WTC11 (cell line): Measurements from ENCODE around the gene LGI4. TPM values are rescaled to one million over a fixed set of nuclear protein-coding genes. Genes with fewer than 3 reads are reported as not detected.

Experiments used
- ATAC-seq: fragments of 200-7000 bp; cut with Tn5 transposase; 2 replicates; pipeline ENCODE4 v1.10.0; 2021; ENCODE audit warnings: mild to moderate bottlenecking, moderate library complexity
- CTCF ChIA-PET: fragments of 300-600 bp; sonication (Branson Sonifier 250); formaldehyde crosslinking; loops from one replicate; lab custom pipeline; 2021; ENCODE audit warnings: antibody characterized with exemption; lab: Charles Lee
- POLR2A ChIA-PET: fragments of 350-600 bp; sonication (Branson Sonifier 250); formaldehyde crosslinking; loops from one replicate; lab custom pipeline; 2021; ENCODE audit warnings: antibody characterized with exemption; lab: Charles Lee
- DNase-seq: peaks from one replicate; pipeline ENCODE4 v3.0.0; 2021; ENCODE audit warnings: low spot score
- H3K27ac Mint-ChIP-seq: 2 replicates; pipeline ENCODE4 v1.8.0; 2021; ENCODE audit warnings: mixed read lengths
- H3K27me3 Mint-ChIP-seq: 2 replicates; pipeline ENCODE4 v1.8.0; 2021; ENCODE audit warnings: low read depth, mild to moderate bottlenecking, moderate library complexity, mixed read lengths
- H3K36me3 Mint-ChIP-seq: 2 replicates; pipeline ENCODE4 v1.8.0; 2021; ENCODE audit warnings: mixed read lengths
- H3K4me1 Mint-ChIP-seq: 2 replicates; pipeline ENCODE4 v1.8.0; 2022; ENCODE audit warnings: mixed read lengths
- H3K4me3 Mint-ChIP-seq: 2 replicates; pipeline ENCODE4 v1.8.0; 2021; ENCODE audit warnings: mild to moderate bottlenecking, moderate library complexity, mixed read lengths
- H3K9me3 Mint-ChIP-seq: 2 replicates; pipeline ENCODE4 v1.8.0; 2021; ENCODE audit warnings: mixed read lengths
- CREB1 ChIP-seq: sonication (generic); formaldehyde crosslinking; IDR thresholded peaks from 2 replicates; pipeline ENCODE4 v1.8.0; 2023; ENCODE audit warnings: mild to moderate bottlenecking, missing genetic modification reagents
- FOXP1 ChIP-seq: sonication (generic); formaldehyde crosslinking; IDR thresholded peaks from 2 replicates; pipeline ENCODE4 v1.8.0; 2022; ENCODE audit warnings: missing genetic modification reagents, mild to moderate bottlenecking, moderate library complexity, borderline replicate concordance
- GTF2I ChIP-seq: fragments of 250-450 bp; sonication (Bioruptor Pico); conservative IDR thresholded peaks from 2 replicates; pipeline ENCODE4 v1.4.0; 2021; ENCODE audit warnings: mild to moderate bottlenecking
- HMGA2 ChIP-seq: fragments of 250-450 bp; sonication (Bioruptor Pico); IDR thresholded peaks from 2 replicates; pipeline ENCODE4 v1.4.0; 2021; ENCODE audit warnings: mild to moderate bottlenecking, moderate library complexity
- KAT7 ChIP-seq: sonication (generic); formaldehyde crosslinking; IDR thresholded peaks from 2 replicates; pipeline ENCODE4 v1.8.1; 2023; ENCODE audit warnings: missing genetic modification reagents, mild to moderate bottlenecking, borderline replicate concordance
- MYBL2 ChIP-seq: sonication (generic); formaldehyde crosslinking; IDR thresholded peaks from 2 replicates; pipeline ENCODE4 v1.8.1; 2023; ENCODE audit warnings: mild to moderate bottlenecking, moderate library complexity, missing genetic modification reagents
- NFATC4 ChIP-seq: fragments of 250-450 bp; sonication (Bioruptor Pico); IDR thresholded peaks from 2 replicates; pipeline ENCODE4 v1.9.0; 2021; ENCODE audit warnings: mild to moderate bottlenecking
- SMAD3 ChIP-seq: sonication (generic); formaldehyde crosslinking; IDR thresholded peaks from 2 replicates; pipeline ENCODE4 v1.8.0; 2022; ENCODE audit warnings: missing genetic modification reagents, mild to moderate bottlenecking, borderline replicate concordance
- ZNF232 ChIP-seq: sonication (generic); formaldehyde crosslinking; IDR thresholded peaks from 2 replicates; pipeline ENCODE4 v1.8.0; 2022; ENCODE audit warnings: mild to moderate bottlenecking, missing genetic modification reagents
- total RNA-seq: library from RNA; stranded (reverse); gene quantifications from 3 replicates; pipeline ENCODE4 v1.2.3, GENCODE V29; 2021
- TF ChIP-seq, protein P1 (sequence below): sonication (generic); formaldehyde crosslinking; IDR thresholded peaks from 2 replicates; pipeline ENCODE4 v1.8.0; 2022; ENCODE audit warnings: missing genetic modification reagents
- TF ChIP-seq, protein P2 (sequence below): sonication (generic); formaldehyde crosslinking; conservative IDR thresholded peaks from 2 replicates; pipeline ENCODE4 v1.8.1; 2022; ENCODE audit warnings: mild to moderate bottlenecking, missing genetic modification reagents
- TF ChIP-seq, protein P3 (sequence below): sonication (generic); formaldehyde crosslinking; IDR thresholded peaks from 2 replicates; pipeline ENCODE4 v1.8.0; 2022; ENCODE audit warnings: mild to moderate bottlenecking, missing genetic modification reagents
- TF ChIP-seq, protein P4 (sequence below): sonication (generic); formaldehyde crosslinking; IDR thresholded peaks from 2 replicates; pipeline ENCODE4 v1.8.1; 2022; ENCODE audit warnings: low read depth, missing genetic modification reagents, borderline replicate concordance
- TF ChIP-seq, protein P5 (sequence below): sonication (generic); formaldehyde crosslinking; IDR thresholded peaks from 2 replicates; pipeline ENCODE4 v1.8.0; 2022; ENCODE audit warnings: mild to moderate bottlenecking, missing genetic modification reagents
- TF ChIP-seq, protein P6 (sequence below): sonication (generic); formaldehyde crosslinking; IDR thresholded peaks from 2 replicates; pipeline ENCODE4 v1.8.1; 2023; ENCODE audit warnings: mild to moderate bottlenecking, missing genetic modification reagents
- TF ChIP-seq, protein P7 (sequence below): sonication (generic); formaldehyde crosslinking; IDR thresholded peaks from 2 replicates; pipeline ENCODE4 v1.8.1; 2022; ENCODE audit warnings: mild to moderate bottlenecking, missing genetic modification reagents, moderate library complexity, borderline replicate concordance
- TF ChIP-seq, protein P8 (sequence below): sonication (generic); formaldehyde crosslinking; IDR thresholded peaks from 2 replicates; pipeline ENCODE4 v1.8.0; 2022; ENCODE audit warnings: mild to moderate bottlenecking, missing genetic modification reagents

The LGI4 gene
- total RNA-seq, 1 experiment from 2014 or later: 14.2 TPM

DNA sequence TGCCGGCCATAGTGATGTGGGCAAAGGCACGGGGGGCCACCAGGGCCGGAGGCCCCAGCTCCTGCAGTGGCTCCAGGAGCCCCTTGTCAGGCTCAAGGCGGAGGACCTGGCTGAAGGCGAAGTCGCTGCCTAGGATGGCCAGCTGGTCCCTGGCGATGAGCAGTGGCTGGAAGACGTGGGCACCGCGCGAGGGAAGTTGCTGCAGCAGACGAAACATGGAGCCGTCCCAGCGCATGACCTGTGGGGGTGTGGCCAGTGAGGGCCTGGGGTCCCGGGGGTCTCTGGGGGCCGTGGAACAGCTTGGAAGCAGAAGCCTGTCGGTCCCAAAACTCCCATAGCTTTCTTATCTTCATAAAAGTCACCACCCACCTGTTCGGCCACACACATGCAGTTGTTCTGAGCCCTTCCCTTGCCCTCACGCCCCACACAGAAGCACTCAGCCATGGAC, 9.6 kb downstream of the LGI4 start (continued):
- TF ChIP-seq, protein P1, sequence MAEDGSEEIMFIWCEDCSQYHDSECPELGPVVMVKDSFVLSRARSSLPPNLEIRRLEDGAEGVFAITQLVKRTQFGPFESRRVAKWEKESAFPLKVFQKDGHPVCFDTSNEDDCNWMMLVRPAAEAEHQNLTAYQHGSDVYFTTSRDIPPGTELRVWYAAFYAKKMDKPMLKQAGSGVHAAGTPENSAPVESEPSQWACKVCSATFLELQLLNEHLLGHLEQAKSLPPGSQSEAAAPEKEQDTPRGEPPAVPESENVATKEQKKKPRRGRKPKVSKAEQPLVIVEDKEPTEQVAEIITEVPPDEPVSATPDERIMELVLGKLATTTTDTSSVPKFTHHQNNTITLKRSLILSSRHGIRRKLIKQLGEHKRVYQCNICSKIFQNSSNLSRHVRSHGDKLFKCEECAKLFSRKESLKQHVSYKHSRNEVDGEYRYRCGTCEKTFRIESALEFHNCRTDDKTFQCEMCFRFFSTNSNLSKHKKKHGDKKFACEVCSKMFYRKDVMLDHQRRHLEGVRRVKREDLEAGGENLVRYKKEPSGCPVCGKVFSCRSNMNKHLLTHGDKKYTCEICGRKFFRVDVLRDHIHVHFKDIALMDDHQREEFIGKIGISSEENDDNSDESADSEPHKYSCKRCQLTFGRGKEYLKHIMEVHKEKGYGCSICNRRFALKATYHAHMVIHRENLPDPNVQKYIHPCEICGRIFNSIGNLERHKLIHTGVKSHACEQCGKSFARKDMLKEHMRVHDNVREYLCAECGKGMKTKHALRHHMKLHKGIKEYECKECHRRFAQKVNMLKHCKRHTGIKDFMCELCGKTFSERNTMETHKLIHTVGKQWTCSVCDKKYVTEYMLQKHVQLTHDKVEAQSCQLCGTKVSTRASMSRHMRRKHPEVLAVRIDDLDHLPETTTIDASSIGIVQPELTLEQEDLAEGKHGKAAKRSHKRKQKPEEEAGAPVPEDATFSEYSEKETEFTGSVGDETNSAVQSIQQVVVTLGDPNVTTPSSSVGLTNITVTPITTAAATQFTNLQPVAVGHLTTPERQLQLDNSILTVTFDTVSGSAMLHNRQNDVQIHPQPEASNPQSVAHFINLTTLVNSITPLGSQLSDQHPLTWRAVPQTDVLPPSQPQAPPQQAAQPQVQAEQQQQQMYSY (CRISPR knock-in tag): no peak
- TF ChIP-seq SMAD3 (CRISPR knock-in tag) (no peak), NFATC4 (CRISPR knock-in tag) (no peak), CREB1 (CRISPR knock-in tag) (no peak), ZNF232 (CRISPR knock-in tag) (no peak), KAT7 (CRISPR knock-in tag) (no peak), GTF2I (CRISPR knock-in tag) (no peak)
- TF ChIP-seq, protein P2, sequence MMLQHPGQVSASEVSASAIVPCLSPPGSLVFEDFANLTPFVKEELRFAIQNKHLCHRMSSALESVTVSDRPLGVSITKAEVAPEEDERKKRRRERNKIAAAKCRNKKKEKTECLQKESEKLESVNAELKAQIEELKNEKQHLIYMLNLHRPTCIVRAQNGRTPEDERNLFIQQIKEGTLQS (CRISPR knock-in tag): no peak
- TF ChIP-seq, protein P3, sequence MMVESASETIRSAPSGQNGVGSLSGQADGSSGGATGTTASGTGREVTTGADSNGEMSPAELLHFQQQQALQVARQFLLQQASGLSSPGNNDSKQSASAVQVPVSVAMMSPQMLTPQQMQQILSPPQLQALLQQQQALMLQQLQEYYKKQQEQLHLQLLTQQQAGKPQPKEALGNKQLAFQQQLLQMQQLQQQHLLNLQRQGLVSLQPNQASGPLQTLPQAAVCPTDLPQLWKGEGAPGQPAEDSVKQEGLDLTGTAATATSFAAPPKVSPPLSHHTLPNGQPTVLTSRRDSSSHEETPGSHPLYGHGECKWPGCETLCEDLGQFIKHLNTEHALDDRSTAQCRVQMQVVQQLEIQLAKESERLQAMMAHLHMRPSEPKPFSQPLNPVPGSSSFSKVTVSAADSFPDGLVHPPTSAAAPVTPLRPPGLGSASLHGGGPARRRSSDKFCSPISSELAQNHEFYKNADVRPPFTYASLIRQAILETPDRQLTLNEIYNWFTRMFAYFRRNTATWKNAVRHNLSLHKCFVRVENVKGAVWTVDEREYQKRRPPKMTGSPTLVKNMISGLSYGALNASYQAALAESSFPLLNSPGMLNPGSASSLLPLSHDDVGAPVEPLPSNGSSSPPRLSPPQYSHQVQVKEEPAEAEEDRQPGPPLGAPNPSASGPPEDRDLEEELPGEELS (CRISPR knock-in tag): no peak
- TF ChIP-seq, protein P4, sequence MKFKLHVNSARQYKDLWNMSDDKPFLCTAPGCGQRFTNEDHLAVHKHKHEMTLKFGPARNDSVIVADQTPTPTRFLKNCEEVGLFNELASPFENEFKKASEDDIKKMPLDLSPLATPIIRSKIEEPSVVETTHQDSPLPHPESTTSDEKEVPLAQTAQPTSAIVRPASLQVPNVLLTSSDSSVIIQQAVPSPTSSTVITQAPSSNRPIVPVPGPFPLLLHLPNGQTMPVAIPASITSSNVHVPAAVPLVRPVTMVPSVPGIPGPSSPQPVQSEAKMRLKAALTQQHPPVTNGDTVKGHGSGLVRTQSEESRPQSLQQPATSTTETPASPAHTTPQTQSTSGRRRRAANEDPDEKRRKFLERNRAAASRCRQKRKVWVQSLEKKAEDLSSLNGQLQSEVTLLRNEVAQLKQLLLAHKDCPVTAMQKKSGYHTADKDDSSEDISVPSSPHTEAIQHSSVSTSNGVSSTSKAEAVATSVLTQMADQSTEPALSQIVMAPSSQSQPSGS: no peak

DNA sequence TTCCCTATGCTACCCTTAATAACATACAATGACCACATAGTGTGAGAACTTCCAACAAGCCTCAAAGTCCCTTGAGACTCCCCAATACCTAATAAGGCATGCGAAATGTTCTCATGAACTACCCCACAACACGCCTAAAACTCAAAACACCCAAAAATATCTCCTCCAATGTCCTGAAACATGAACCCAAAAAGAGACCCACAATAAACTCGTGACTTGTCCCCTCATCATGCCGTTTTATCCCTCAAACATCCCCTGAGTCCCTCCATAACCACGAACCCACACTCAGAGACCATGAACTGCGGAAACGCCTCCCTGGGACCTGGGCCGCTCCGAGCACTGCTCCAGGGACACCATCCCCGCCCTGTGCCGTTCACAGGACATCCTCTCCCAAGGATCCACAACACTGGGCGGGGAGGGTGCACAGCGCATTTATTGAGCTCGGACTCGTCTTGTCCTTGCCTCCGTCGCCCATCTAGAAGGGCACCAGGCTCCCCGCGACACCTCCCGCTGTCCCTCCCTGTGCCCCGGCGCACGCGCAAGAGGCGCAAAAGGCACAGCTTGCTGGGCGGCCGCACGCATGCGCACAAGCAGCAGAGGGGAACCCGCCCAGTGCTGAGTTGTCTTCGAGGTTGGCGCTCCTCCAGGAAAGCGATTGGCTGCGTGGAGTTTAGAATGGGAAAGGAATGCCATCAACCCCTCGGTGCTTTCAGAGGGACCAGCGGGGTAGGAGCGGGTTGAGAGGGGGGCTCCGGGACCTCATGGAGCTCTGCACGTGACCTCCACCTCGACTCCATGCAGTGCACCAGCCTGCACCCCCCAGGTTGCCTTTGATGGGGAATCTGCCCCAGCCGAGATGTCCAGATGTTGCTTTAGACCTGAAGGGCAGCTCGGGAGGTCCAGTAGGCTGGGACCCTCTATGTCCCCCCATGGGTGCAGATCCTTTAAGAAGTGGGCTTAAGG, 10.5 kb downstream of the LGI4 start:
- H3K27ac Mint-ChIP-seq: peak overlapping the region; percentile 41; the same call in 1 of the 2 replicates
- peak; percentile 75 for DNase-seq
- H3K4me1 Mint-ChIP-seq: peaks cover 31% of the 10 kb centered on the region
- ChIA-PET POLR2A (interaction anchor here (0.6 kb wide), 1 partner anchor 18 kb away, joined by 3 read pairs; no protein-coding TSS in a partner anchor), CTCF (interaction anchor here (0.9 to 5.8 kb wide), 9 partner anchors 9 to 80 kb away, joined by 3 to 46 read pairs (median 5); partner anchors contain the start of genes FXYD3 and LGI4)
- no peaks in the 10 kb centered on the region for H3K9me3 Mint-ChIP-seq
- H3K4me3 Mint-ChIP-seq: peak overlapping the region; percentile 40
- TF ChIP-seq, protein P5, sequence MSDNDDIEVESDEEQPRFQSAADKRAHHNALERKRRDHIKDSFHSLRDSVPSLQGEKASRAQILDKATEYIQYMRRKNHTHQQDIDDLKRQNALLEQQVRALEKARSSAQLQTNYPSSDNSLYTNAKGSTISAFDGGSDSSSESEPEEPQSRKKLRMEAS: peak; percentile 50; the same call in 1 of the 2 replicates
- TF ChIP-seq FOXP1 (CRISPR knock-in tag): no peak
- peaks cover 4% of the 10 kb centered on the region for H3K27me3 Mint-ChIP-seq
- peak; percentile 63 for ATAC-seq
- H3K36me3 Mint-ChIP-seq: no peaks in the 10 kb centered on the region

DNA sequence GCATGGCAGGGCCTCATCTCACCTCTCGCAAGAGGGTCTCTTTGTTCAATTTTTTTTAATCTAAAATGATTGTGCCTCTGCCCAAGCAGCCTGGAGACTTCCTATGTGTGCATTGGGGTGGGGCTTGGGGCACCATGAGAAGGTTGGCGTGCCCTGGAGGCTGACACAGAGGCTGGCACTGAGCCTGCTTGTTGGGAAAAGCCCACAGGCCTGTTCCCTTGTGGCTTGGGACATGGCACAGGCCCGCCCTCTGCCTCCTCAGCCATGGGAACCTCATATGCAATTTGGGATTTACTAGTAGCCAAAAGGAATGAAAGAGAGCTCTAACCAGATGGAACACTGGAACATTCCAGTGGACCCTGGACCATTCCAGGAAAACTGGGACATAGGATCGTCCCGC, 11.3 kb downstream of the LGI4 start:
- peaks cover 32% of the 10 kb centered on the region for H3K4me1 Mint-ChIP-seq
- peaks cover 4% of the 10 kb centered on the region for H3K27me3 Mint-ChIP-seq
- H3K4me3 Mint-ChIP-seq: peak overlapping the region; percentile 40; the same call in 1 of the 2 replicates
- H3K36me3 Mint-ChIP-seq: no peaks in the 10 kb centered on the region
- H3K27ac Mint-ChIP-seq: no peak overlapping the region
- ChIA-PET POLR2A (no interaction called here), CTCF (interaction anchor here (0.8 to 5.8 kb wide), 8 partner anchors 8 to 79 kb away, joined by 3 to 46 read pairs (median 6); partner anchors contain the start of genes FXYD3 and LGI4)
- no peaks in the 10 kb centered on the region for H3K9me3 Mint-ChIP-seq
- ATAC-seq (no peak), DNase-seq (no peak)
- TF ChIP-seq, protein P6, sequence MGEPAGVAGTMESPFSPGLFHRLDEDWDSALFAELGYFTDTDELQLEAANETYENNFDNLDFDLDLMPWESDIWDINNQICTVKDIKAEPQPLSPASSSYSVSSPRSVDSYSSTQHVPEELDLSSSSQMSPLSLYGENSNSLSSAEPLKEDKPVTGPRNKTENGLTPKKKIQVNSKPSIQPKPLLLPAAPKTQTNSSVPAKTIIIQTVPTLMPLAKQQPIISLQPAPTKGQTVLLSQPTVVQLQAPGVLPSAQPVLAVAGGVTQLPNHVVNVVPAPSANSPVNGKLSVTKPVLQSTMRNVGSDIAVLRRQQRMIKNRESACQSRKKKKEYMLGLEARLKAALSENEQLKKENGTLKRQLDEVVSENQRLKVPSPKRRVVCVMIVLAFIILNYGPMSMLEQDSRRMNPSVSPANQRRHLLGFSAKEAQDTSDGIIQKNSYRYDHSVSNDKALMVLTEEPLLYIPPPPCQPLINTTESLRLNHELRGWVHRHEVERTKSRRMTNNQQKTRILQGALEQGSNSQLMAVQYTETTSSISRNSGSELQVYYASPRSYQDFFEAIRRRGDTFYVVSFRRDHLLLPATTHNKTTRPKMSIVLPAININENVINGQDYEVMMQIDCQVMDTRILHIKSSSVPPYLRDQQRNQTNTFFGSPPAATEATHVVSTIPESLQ: no peak
- TF ChIP-seq, protein P7, sequence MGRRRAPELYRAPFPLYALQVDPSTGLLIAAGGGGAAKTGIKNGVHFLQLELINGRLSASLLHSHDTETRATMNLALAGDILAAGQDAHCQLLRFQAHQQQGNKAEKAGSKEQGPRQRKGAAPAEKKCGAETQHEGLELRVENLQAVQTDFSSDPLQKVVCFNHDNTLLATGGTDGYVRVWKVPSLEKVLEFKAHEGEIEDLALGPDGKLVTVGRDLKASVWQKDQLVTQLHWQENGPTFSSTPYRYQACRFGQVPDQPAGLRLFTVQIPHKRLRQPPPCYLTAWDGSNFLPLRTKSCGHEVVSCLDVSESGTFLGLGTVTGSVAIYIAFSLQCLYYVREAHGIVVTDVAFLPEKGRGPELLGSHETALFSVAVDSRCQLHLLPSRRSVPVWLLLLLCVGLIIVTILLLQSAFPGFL: no peak
- TF ChIP-seq, protein P8, sequence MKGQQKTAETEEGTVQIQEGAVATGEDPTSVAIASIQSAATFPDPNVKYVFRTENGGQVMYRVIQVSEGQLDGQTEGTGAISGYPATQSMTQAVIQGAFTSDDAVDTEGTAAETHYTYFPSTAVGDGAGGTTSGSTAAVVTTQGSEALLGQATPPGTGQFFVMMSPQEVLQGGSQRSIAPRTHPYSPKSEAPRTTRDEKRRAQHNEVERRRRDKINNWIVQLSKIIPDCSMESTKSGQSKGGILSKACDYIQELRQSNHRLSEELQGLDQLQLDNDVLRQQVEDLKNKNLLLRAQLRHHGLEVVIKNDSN (CRISPR knock-in tag): no peak
- TF ChIP-seq HMGA2 (CRISPR knock-in tag) (no peak), MYBL2 (CRISPR knock-in tag) (no peak)
